Stimulated activated CD8-positive, alpha-beta memory T cell treated with anti-CD3 and anti-CD28 coated beads, Interleukin-15, amount 100 ng/mL, for 1 hour (primary cell): Measurements from ENCODE around the gene MANF.
A peak's percentile ranks its signal among the peaks of the same experiment; 100 is the strongest.
"Not testable (repeated sequence)": the region's sequence is repeated elsewhere in the genome, so short reads cannot be mapped to it uniquely, and the experiment has no call there.

Experiments used
- DNase-seq: peaks from one replicate; pipeline ENCODE4 v3.0.0-alpha.2; 2020; ENCODE audit warnings: low read depth

Gene MANF

GRCh38 chr3:51384726-51385473, at the start of gene MANF:
MANF (plus strand) TSS chr3:51385291; CDS start chr3:51385343, 52 bp downstream.
- peak; percentile 90 for DNase-seq

DNA sequence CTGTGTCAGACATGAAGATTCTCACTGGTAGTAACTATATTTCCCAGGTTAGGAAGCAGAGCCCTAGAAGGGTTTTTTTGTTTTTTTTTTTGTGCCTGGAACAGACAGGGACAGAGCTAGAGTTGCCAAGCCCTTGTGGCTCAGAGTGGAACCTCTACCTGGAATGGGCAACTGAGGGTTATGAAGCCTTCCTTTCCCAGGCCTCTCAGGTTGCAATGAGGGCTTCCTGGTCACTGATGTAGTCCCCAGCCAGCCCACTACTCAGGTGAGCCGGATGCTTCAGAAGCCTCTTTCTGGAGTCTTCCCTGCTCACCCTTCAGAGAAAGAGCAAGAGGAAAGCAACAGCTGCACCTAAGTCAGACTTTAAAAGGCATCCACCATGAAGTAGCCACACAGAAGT, 48.8 kb upstream of the MANF start:
- no peak for DNase-seq

DNA sequence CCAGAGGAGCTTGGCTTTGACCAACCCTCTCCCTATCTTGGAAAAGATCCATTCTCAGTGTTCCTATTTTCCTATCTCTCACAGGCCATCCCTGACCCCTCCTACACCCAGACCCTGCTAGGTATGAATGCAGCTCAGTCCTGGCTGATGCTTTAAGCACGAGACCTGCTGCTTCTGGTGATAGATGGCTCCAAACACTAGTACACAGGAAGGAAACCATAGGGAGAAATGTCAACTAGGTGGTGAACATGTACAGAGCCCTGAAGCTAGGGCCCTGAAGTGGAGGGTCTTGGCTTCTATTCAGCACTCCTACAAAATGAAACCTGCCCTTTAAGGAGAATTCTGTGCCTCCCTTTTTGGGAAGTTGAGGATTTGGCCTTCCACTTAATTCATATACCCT, 47.4 kb upstream of the MANF start:
- no peak for DNase-seq

DNA sequence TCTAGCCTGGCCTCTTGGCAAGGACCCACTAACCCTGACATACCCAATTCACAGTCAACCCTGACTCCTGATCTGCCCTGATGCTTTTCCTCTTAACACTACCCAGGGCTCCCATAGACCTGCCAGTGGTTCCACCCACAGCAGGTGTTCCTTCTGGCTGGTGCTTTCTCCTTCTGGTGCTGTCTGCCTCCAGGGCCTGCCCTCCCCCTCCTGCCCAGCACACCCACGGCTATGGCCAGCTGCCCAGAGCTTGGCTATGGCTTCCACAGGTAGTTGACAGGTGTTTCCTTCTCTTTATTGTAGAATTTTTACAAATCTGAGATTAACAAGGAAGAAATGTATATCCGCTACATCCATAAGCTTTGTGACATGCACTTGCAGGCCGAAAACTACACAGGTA, 46.5 kb upstream of the MANF start:
- DNase-seq, result no peak

- no peak for DNase-seq
Measured at GRCh38 chr3:51340013-51340829, 44.9 kb upstream of the MANF start.

GRCh38 chr3:51340989-51341636, 44.0 kb upstream of the MANF start:
- no peak for DNase-seq

DNA sequence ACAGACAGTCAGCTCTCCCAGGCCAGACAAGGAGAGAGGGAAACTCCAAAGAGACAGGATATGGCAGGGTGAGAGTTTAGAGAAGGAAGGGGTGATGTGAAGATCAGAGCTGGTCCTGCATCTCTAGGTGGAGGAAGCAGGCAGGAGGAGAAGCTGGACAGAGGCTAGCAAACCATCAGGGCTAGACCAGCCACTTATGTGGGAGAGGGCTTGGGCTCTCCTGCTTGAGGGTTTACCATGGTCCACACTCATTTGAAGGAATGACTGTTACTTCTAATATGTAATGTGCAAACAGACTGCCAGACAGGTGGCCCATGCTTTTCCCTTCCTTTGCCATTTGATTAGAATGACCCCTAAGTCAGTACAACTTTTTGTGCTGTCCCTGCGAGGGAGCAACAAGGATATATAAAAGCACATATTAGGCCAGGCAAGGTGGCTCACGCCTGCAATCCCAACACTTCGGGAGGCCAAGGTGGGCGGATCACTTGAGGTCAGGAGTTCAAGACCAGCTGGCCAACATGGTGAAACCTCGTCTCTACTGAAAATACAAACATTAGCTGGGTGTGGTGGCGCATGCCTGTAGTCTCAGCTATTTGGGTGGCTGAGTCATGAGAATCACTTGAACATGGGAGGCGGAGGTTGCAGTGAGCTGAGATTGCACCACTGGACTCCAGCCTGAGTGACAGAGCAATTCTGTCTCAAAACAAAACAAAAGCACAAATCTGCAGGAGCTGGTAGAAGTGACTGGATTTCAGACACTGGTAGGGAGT, 41.0 kb upstream of the MANF start:
- DNase-seq, result no peak

DNA sequence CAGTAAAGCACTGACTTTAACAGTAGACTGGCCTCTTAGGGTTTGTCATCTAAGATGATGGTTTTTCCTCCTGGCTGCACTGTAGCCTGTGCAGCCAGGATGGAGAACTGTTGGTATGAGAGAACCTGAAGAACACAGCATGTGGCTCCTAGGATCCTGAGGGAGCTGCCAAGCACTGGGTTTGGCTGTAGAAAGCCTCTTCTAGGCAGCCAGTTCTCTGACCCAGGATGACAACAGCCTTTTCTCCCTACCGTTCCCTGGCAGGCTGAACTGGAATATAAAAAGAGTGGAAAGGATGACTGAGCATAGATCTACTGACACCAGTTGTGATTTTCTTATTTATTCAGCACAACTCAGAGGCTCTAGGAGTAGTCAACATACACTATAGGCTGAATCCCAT, 34.3 kb upstream of the MANF start:
- DNase-seq, result no peak

- no peak for DNase-seq
Measured at GRCh38 chr3:51353131-51353530, 32.0 kb upstream of the MANF start.

DNA sequence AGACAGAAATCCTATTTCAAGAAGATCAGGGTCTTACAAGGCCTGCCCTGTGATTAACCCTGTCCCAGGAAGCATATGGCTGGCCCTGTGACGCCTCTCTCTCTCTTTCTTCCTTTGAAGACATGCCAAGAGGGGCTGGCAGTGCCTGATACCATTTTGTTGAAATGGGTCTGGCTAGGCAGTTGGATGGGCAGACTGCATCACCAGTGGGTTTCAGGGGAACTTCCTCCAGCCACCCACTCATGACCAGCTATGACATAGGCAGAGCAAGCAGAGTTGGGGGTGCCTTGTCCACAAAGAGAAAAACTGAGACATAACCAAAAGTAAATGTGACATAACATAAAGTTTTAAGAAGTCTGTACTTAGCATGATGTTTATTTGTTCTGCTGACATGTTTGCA, 31.4 kb upstream of the MANF start:
- no peak for DNase-seq

GRCh38 chr3:51354172-51354571, 30.9 kb upstream of the MANF start:
- DNase-seq, result no peak

GRCh38 chr3:51354731-51355615, 30.1 kb upstream of the MANF start:
- DNase-seq, result no peak

GRCh38 chr3:51355891-51356578, 29.1 kb upstream of the MANF start:
- no peak for DNase-seq

DNA sequence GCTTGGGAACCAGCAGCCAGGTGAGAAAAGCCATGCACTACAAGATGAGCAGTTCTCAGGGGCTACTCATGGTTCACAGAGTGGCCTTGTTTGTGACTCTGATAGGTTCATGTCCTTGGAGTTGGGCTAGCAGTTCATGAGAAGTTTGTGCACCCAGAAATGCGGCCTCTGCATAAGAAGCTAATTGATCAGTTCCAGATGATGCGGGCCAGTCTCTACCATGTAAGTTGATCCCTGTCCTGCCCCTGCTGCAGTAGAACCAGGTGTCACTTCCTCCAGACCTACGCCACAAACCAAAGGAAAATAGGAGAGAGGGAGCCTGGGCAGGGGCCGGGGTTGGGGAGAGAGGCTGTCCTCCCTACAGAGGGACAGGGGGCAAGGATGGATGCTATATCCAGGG, 27.2 kb upstream of the MANF start:
- DNase-seq, result no peak

DNA sequence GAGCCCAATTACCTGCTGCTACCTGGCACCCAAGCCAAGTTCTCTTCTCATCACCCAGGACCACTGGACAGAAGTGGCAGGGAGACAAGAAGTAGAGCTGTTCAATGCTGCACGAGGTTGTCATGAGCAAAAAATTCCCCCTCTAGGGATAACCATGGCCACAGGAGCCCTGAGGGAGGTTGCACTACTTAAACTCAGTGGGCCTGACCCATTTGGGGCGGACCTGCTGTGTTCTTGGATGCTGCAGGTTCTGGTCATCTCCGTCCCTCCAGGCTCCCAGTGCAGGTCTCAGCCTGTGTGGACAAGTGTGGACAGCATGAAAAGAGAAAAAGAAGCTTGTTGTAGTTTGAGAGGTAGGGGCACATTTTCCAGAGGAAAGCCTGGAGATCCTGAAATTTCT, 26.1 kb upstream of the MANF start:
- no peak for DNase-seq

DNA sequence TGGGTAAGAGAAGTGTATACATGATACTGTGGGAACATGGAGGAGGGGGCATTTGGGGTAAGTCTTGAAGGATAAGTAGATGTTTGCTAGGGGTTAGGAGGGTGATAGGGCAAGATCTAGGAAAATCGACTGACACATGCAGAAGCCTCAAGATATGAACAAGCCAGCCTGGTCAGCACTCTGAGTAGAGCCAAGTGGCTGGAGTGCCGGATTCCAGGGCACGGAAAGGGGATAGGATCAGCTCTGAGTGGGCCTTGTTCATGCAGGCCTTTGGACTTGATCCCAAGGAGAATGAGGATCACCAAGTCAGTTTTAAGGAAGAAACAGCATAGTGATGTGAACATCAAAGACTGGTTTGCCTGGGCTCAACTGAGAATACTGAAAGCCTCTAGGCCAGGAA, 24.3 kb upstream of the MANF start:
- no peak for DNase-seq

- no peak for DNase-seq
Measured at GRCh38 chr3:51361746-51362145, 23.3 kb upstream of the MANF start.

DNA sequence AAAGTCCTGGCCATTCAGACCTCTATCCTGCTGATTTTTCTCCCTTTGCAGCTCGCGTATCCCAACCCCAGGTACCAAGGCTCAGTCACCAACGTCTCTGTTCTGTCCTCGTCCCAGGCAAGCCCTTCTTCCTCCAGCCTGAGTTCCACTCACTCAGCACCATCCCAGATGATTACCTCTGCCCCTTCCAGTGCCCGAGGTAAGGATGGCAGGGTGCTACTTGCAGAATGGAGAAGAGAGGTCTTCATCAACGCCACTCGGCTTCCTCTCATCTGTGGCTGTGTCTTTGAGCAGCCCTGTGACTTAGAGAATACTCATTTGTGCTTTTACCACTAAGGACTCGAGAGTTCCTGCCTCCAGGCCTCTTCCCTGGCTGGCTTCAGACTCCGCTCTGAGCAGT, 22.6 kb upstream of the MANF start:
- DNase-seq, result no peak

DNA sequence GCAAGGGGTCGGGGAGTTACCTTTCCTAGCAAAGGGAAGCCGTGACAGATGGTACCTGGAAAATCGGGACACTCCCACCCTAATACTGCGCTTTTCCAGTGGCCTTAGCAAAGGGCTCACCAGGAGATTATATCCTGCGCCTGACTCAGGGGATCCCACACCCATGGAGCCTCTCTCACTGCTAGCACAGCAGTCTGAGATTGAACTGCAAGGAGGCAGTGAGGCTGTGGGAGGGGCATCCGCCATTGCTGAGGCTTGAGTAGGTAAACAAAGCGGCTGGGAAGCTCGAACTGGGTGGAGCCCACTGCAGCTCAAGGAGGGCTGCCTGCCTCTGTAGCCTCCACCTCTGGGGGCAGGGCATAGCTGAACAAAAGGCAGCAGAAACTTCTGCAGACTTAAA, 16.8 kb upstream of the MANF start:
- not testable (repeated sequence) for DNase-seq

DNA sequence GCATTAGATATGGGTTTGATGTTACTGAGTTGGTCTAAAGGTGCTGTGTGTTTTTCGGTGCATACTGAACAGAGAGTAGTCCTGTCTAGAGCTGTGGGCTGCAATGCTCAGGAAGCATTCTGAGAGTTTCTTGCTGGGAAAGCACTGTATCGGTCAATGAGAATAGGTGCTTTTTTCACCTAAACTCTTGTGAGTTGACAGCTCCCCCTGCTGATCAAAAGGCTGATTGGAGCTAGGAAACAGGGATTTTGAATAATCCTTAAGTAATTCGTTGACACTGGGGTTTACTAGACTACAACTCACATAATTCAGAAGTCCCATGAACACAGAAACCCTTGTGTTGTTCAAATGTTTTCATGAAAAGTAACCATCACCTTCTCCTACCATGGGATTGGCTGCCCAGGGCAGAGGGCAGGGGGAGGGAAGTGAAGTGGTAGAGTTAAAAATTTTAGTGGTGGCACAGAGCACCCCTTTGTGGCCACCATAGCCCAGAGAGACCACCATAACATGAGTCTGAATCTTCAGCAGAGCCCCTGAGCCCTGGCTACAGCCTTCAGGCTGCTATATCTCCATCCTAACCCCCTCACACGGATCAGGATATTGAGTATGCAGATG, 13.0 kb upstream of the MANF start:
- peak; percentile 35 for DNase-seq
